Lower lobe of right lung (tissue), 2 donors: Measurements from ENCODE around the gene TJP1. TPM values are rescaled to one million over a fixed set of nuclear protein-coding genes. Genes with fewer than 3 reads are reported as not detected.

Experiments used
- ATAC-seq, 2 donors: fragments of 200-7000 bp; cut with Tn5 transposase; one replicate each; pipeline ENCODE4 v1.9.1; 2020 to 2022; ENCODE audit warnings: mild to moderate bottlenecking in 2 of 2, moderate library complexity in 2 of 2
- DNase-seq: peaks from one replicate; pipeline ENCODE4 v3.0.0-alpha.2; 2020
- H3K27ac ChIP-seq: fragments of 200-600 bp; one replicate; pipeline ENCODE4 v1.8.0; 2022
- H3K27me3 ChIP-seq: fragments of 200-600 bp; one replicate; pipeline ENCODE4 v1.8.0; 2022; ENCODE audit warnings: low read depth
- H3K36me3 ChIP-seq: fragments of 200-600 bp; one replicate; pipeline ENCODE4 v1.8.0; 2022; ENCODE audit warnings: mild to moderate bottlenecking
- H3K4me1 ChIP-seq: fragments of 200-600 bp; one replicate; pipeline ENCODE4 v1.8.0; 2022
- H3K4me3 ChIP-seq: fragments of 200-600 bp; one replicate; pipeline ENCODE4 v1.8.0; 2022; ENCODE audit warnings: mild to moderate bottlenecking
- H3K9me3 ChIP-seq: fragments of 200-600 bp; one replicate; pipeline ENCODE4 v1.8.0; 2022
- intact Hi-C: fragments of 100-400 bp; cut with DNase I; formaldehyde crosslinking; loops from one replicate; pipeline ENCODE4 v1.11.0; 2022
- total RNA-seq: library from RNA; stranded (reverse); fragmentation: NEBNext Ultra II Directional; extraction: Animal tissue kit (Norgen Biotek cat#: 25700); gene quantifications from one replicate; pipeline ENCODE4 v1.2.1, GENCODE V29; 2021
- TF ChIP-seq, protein P1 (sequence below): fragments of 200-600 bp; IDR thresholded peaks from one replicate; pipeline ENCODE4 v1.8.0; 2022; ENCODE audit warnings: antibody characterized with exemption, mild to moderate bottlenecking
- donor health status: DM: no; HTN: yes; CAD: no; lungs with severe emphysema.

Gene TJP1
- total RNA-seq, 1 donor from 2014 or later = 115 TPM

DNA sequence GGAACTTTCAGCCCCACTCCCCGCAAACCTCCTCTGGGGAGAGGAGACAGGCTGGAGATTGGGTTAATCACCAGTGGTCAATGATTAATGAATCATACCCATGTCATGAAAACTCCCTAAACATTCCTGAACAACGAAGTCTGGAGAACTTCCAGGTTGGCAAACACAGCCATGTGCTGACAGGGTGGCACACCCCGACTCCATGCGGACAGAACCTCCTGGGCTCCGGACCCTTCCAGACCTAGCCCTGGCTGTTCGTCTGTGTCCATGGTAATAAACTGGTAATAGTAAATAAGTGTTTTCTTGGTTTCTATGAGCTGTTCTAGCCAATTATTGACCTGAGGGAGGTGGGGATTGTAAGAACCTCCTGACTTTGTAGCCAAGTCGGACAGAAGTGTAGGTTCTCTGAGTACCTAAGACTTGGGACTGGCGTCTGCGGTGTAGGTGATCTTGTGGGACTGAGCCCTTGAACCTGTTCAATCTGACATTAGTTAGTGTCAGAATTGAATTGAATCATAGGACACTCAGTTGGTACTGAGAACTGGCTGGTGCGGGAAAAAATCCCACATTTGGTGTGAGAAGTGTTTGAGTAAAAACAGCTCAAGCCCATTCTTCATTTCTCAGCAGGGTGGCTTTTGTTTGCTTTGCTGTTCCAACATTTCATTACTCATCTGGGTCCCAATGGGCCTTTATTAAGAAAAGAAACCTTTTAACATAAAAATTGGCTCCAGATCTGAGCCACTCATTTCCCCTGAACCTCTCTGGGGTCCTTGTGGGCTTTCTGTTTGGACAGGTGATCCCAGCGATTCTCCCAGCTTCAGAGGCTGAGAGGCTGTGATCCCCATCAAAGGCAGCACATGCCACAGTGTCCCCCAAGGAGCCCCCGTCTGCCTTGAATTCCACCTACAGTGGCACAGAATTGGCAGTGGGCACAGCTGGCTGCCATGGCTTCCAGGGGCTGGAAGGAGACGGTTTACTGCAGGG lies 151.0 kb downstream of the TJP1 start:
- no peaks in the 10 kb centered on the region for H3K9me3 ChIP-seq
- DNase-seq (peak; percentile 72), ATAC-seq (peak; percentile 84)
- no peak overlapping the region for H3K4me3 ChIP-seq
- peak overlapping the region; percentile 75 for H3K27ac ChIP-seq
- no peaks in the 10 kb centered on the region for H3K36me3 ChIP-seq
- H3K4me1 ChIP-seq = peaks cover 17% of the 10 kb centered on the region
- intact Hi-C loops = no loop called here
- H3K27me3 ChIP-seq = peaks cover 12% of the 10 kb centered on the region
- TF ChIP-seq, protein P1, sequence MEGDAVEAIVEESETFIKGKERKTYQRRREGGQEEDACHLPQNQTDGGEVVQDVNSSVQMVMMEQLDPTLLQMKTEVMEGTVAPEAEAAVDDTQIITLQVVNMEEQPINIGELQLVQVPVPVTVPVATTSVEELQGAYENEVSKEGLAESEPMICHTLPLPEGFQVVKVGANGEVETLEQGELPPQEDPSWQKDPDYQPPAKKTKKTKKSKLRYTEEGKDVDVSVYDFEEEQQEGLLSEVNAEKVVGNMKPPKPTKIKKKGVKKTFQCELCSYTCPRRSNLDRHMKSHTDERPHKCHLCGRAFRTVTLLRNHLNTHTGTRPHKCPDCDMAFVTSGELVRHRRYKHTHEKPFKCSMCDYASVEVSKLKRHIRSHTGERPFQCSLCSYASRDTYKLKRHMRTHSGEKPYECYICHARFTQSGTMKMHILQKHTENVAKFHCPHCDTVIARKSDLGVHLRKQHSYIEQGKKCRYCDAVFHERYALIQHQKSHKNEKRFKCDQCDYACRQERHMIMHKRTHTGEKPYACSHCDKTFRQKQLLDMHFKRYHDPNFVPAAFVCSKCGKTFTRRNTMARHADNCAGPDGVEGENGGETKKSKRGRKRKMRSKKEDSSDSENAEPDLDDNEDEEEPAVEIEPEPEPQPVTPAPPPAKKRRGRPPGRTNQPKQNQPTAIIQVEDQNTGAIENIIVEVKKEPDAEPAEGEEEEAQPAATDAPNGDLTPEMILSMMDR = no peak

DNA sequence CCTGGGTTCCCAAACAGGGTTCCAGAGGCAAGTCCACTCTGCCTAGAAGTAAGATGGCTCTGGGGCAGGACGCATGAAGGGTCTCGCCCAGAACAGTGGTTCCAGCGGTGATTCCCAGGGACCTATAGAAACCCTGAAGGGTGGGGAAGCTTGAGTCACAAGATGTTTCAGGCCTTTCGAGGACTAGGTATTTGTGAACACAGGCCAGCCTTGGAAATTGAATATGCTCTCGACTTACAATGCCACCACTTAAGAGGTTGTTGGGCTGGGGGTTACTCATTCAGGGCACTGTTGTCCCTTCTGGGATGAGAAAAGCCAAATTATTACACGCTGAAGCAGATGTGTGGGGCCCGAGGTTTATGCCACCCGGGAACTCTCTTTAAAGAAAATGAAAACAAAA lies 152.0 kb downstream of the TJP1 start:
- DNase-seq (no peak), ATAC-seq (no peak)
- TF ChIP-seq, protein P1 = no peak
- H3K4me1 ChIP-seq = peaks cover 17% of the 10 kb centered on the region
- no peaks in the 10 kb centered on the region for H3K9me3 ChIP-seq
- H3K27ac ChIP-seq = peak overlapping the region; percentile 75
- intact Hi-C loops = no loop called here
- H3K27me3 ChIP-seq = peaks cover 7% of the 10 kb centered on the region
- no peaks in the 10 kb centered on the region for H3K36me3 ChIP-seq
- no peak overlapping the region for H3K4me3 ChIP-seq

DNA sequence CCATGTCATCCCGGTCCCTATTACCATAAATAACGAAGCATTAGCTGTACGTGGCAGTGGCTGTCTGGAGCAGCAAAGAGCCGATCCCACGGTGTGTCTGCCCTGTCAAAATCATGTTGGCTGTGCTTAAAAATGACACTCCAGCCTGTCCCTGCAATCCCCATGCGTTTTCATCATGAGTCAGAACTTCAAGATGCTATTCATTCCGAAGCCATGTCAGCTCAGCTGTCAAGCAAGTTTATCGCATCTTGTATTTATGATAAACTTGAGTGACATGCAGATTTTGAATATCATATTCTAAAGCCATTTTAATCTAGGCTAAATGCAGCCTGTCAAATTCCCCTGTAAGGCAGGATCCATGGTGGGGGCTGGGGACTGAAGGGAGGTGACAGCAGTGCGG lies 152.4 kb downstream of the TJP1 start:
- Histone ChIP-seq H3K36me3 (no peaks in the 10 kb centered on the region), H3K4me1 (peaks cover 17% of the 10 kb centered on the region), H3K27ac (peak overlapping the region; percentile 31), H3K27me3 (peaks cover 2% of the 10 kb centered on the region), H3K9me3 (no peaks in the 10 kb centered on the region), H3K4me3 (no peak overlapping the region)
- DNase-seq (no peak), ATAC-seq (peak in 1 of 2 donors; percentile 10)
- TF ChIP-seq, protein P1 = no peak
- intact Hi-C loops = no loop called here

DNA sequence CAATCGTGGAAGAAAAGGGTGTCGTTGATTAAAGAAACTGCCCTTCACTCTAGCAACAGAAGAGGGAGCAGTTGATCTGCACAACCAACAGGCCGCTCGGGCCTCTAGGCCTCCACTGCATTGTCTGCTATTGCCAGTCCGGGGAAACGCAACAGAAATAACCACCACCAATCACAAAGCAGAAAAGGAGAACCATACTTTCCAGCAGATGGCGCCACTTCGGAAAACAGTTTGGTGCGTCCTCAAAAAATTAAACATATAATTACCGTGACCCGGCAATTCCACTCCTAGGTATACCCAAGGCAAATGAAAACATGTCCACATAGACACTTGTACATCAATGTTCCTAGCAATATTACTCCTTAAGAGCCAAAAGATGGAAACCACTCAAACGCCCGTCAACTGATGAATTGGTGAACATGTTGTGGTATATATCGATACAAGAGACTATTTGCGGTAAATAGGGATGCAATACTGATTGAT lies 154.1 kb downstream of the TJP1 start:
- Histone ChIP-seq H3K27me3 (no peaks in the 10 kb centered on the region), H3K27ac (no peak overlapping the region), H3K4me3 (no peak overlapping the region), H3K9me3 (no peaks in the 10 kb centered on the region), H3K4me1 (peaks cover 11% of the 10 kb centered on the region), H3K36me3 (no peaks in the 10 kb centered on the region)
- ATAC-seq = peak; percentile 71 to 86
- intact Hi-C loops = no loop called here
- peak; percentile 79 for DNase-seq
- TF ChIP-seq, protein P1 = peak; percentile 82

DNA sequence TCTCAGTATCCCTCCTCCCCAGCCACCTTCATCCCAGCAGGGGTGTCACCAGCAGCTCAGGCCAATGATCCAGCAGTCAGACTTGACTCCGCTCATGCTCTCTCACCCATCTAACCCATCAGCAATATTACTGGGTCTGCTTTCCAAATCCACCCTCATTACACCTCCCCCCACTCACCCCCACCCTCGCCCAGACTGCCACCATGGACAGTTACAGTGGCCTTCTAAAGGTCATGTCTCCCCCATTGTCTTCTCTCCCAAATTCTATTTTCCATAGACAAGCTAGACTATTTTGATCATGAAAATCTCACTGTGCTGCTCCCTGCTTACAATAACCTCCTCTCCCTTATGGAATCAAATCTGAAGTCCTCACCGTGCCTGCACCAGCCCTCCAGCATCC lies 156.0 kb downstream of the TJP1 start:
- Histone ChIP-seq H3K9me3 (no peaks in the 10 kb centered on the region), H3K27ac (no peak overlapping the region), H3K4me1 (peaks cover 11% of the 10 kb centered on the region), H3K27me3 (no peaks in the 10 kb centered on the region), H3K4me3 (no peak overlapping the region), H3K36me3 (no peaks in the 10 kb centered on the region)
- intact Hi-C loops = no loop called here
- TF ChIP-seq, protein P1 = no peak
- DNase-seq = no peak
- ATAC-seq = no peak
